Cardiac muscle cell (in vitro differentiated cells and primary cell): ENCODE measurements around the gene FOXJ3. TPM values are rescaled to one million over a fixed set of nuclear protein-coding genes. Genes with fewer than 3 reads are reported as not detected.

ENCODE experiments used
- DNase-seq, 2 donors: peaks; one replicate each; pipeline versions ENCODE4 v3.0.0 to v3.0.0-alpha.2; 2010 to 2017; ENCODE audit warnings: low read depth in 1 of 2, low spot score in 1 of 2
- H3K27ac ChIP-seq: fragments of 200-600 bp; sonication (generic); 2 replicates; pipeline ENCODE4 v1.5.1; 2016
- H3K27me3 ChIP-seq: fragments of 200-600 bp; sonication (generic); 2 replicates; pipeline ENCODE4 v1.6.0; 2016; ENCODE audit warnings: control low read depth
- H3K36me3 ChIP-seq: fragments of 200-600 bp; sonication (generic); 2 replicates; pipeline ENCODE4 v1.5.1; 2016; ENCODE audit warnings: control low read depth
- H3K4me1 ChIP-seq: fragments of 200-600 bp; sonication (generic); 2 replicates; pipeline ENCODE4 v1.8.1; 2017; ENCODE audit warnings: low read depth, mild to moderate bottlenecking, mixed run types
- H3K4me3 ChIP-seq: fragments of 200-600 bp; sonication (generic); 2 replicates; pipeline ENCODE4 v1.5.1; 2016; ENCODE audit warnings: mild to moderate bottlenecking
- H3K9me3 ChIP-seq: fragments of 200-600 bp; sonication (generic); 2 replicates; pipeline ENCODE4 v1.5.1; 2017; ENCODE audit warnings: low read depth, mild to moderate bottlenecking, control low read depth
- CTCF ChIP-seq: IDR thresholded peaks from 2 replicates; pipeline ENCODE4 v1.5.1; 2012; ENCODE audit warnings: low read depth, mild to moderate bottlenecking, low read length
- polyA plus RNA-seq: library from polyadenylated mRNA; unstranded; fragments of >200 nt; fragmentation: Nextera tagmentation; extraction: Ambion mirVana; gene quantifications from 2 replicates; pipeline ENCODE4 v1.2.1, GENCODE V29; 2016
- total RNA-seq: library from RNA; depleted of rRNA; stranded (reverse); fragments of >200 nt; gene quantifications from 2 replicates; pipeline ENCODE4 v1.2.3, GENCODE V29; 2016

FOXJ3 gene
- total and polyA plus RNA-seq, 2 experiments from 2014 or later: 25.4 to 54.1 TPM

GRCh38 chr1:42143896-42144710, 190.9 kb downstream of the FOXJ3 start:
- H3K9me3 ChIP-seq: no peaks in the 10 kb centered on the region
- no peak overlapping the region for H3K4me3 ChIP-seq
- no peak for DNase-seq
- no peak overlapping the region for H3K27ac ChIP-seq
- H3K36me3 ChIP-seq: no peaks in the 10 kb centered on the region
- no peak for TF ChIP-seq CTCF
- H3K4me1 ChIP-seq: no peaks in the 10 kb centered on the region
- H3K27me3 ChIP-seq: peaks cover 3% of the 10 kb centered on the region

- H3K27ac ChIP-seq: no peak overlapping the region
- no peaks in the 10 kb centered on the region for H3K9me3 ChIP-seq
- no peak overlapping the region for H3K4me3 ChIP-seq
- H3K27me3 ChIP-seq: no peaks in the 10 kb centered on the region
- no peak for TF ChIP-seq CTCF
- DNase-seq: peak in 1 of 2 donors; percentile 36
- no peaks in the 10 kb centered on the region for H3K36me3 ChIP-seq
- no peaks in the 10 kb centered on the region for H3K4me1 ChIP-seq
Measured at GRCh38 chr1:42142894-42143675, 191.9 kb downstream of the FOXJ3 start.

- Histone ChIP-seq H3K9me3 (no peaks in the 10 kb centered on the region), H3K4me3 (no peak overlapping the region), H3K4me1 (no peaks in the 10 kb centered on the region), H3K27ac (no peak overlapping the region), H3K36me3 (no peaks in the 10 kb centered on the region), H3K27me3 (no peaks in the 10 kb centered on the region)
- DNase-seq: no peak
- TF ChIP-seq CTCF: no peak
Measured at GRCh38 chr1:42141978-42142377, 193.1 kb downstream of the FOXJ3 start.

GRCh38 chr1:42140191-42140590, 194.8 kb downstream of the FOXJ3 start:
- no peak for TF ChIP-seq CTCF
- no peak overlapping the region for H3K4me3 ChIP-seq
- H3K27ac ChIP-seq: no peak overlapping the region
- no peaks in the 10 kb centered on the region for H3K27me3 ChIP-seq
- no peaks in the 10 kb centered on the region for H3K4me1 ChIP-seq
- no peaks in the 10 kb centered on the region for H3K9me3 ChIP-seq
- no peak for DNase-seq
- H3K36me3 ChIP-seq: no peaks in the 10 kb centered on the region

GRCh38 chr1:42139444-42139843, 195.6 kb downstream of the FOXJ3 start:
- Histone ChIP-seq H3K4me3 (no peak overlapping the region), H3K9me3 (no peaks in the 10 kb centered on the region), H3K36me3 (no peaks in the 10 kb centered on the region), H3K4me1 (no peaks in the 10 kb centered on the region), H3K27me3 (no peaks in the 10 kb centered on the region), H3K27ac (no peak overlapping the region)
- TF ChIP-seq CTCF: no peak
- no peak for DNase-seq
